HG03095 (cell line): ENCODE results near the gene SPRN.

Experiments
- ATAC-seq: cut with Tn5 transposase; IDR thresholded peaks from one replicate; pipeline ENCODE4 v1.9.1; 2021; ENCODE audit warnings: moderate library complexity; ENCODE audit not compliant: unreplicated experiment

Gene SPRN

GRCh38 chr10:133457100-133457841 is 32.8 kb upstream of the SPRN start:
- no peak for ATAC-seq

- no peak for ATAC-seq
These were observed 31.9 kb upstream of the SPRN start for GRCh38 chr10:133456041-133456951.

- ATAC-seq = no peak
These were observed 31.2 kb upstream of the SPRN start for GRCh38 chr10:133455611-133456031.

GRCh38 chr10:133455196-133455595 is 30.8 kb upstream of the SPRN start:
- ATAC-seq = no peak

- ATAC-seq = no peak
These were observed 29.9 kb upstream of the SPRN start for GRCh38 chr10:133454204-133454893.

- no peak for ATAC-seq
These were observed 29.2 kb upstream of the SPRN start, which contains the start of gene SCART1 for GRCh38 chr10:133453516-133454203. SCART1 (plus strand) TSS chr10:133453945; CDS start chr10:133453998, 53 bp downstream.

- no peak for ATAC-seq
These were observed 28.0 kb upstream of the SPRN start for GRCh38 chr10:133452453-133452852.

- ATAC-seq = no peak
These were observed 26.9 kb upstream of the SPRN start for GRCh38 chr10:133451346-133451745.

- ATAC-seq = no peak
These were observed 23.7 kb upstream of the SPRN start for GRCh38 chr10:133448120-133448519.

- ATAC-seq = no peak
These were observed 22.6 kb upstream of the SPRN start for GRCh38 chr10:133446979-133447378.

- no peak for ATAC-seq
These were observed 21.6 kb upstream of the SPRN start for GRCh38 chr10:133445751-133446708.

GRCh38 chr10:133445268-133445732 is 20.9 kb upstream of the SPRN start:
- no peak for ATAC-seq

- ATAC-seq = no peak
These were observed 20.2 kb upstream of the SPRN start for GRCh38 chr10:133444342-133445267.

- ATAC-seq = no peak
These were observed 18.8 kb upstream of the SPRN start for GRCh38 chr10:133442967-133443924.

- ATAC-seq = no peak
These were observed 18.0 kb upstream of the SPRN start for GRCh38 chr10:133442191-133442966.

GRCh38 chr10:133441780-133442179 is 17.4 kb upstream of the SPRN start:
- ATAC-seq = no peak
